Measurements from ENCODE around the gene LY6G5B. TPM values are rescaled to one million over a fixed set of nuclear protein-coding genes. Genes with fewer than 3 reads are reported as not detected.
"Not testable (repeated sequence)": the region's sequence is repeated elsewhere in the genome, so short reads cannot be mapped to it uniquely, and the experiment has no call there.

LY6G5B gene
- total RNA-seq, 4 donors from 2014 or later, result 0.70 to 9.5 (median 4.5) TPM

DNA sequence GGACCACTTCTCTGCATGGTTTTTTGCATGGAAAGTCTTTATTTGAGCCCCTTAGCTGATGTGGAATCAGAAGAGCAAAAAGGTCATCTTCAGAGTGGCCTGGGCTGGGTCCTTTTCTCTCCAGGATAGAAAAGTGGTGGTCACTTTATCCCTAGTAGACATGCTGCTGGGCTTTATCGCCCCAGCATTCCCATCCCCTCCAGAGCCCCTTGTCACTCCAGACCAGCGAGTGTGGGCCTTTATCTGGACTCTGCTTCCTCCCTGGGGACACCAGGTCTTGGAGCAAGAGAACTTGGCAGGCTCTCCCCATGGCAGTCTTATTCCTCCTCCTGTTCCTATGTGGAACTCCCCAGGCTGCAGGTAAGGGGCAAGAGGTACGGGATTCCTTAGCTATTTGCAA, 36.8 kb downstream of the LY6G5B start, which contains the start of gene LY6G6F:
LY6G6F (plus strand) TSS at position 268 of the 400 bp plus-strand sequence; CDS start at position 309, 41 bp downstream.
- Histone ChIP-seq H3K27me3 (no peaks in the 10 kb centered on the region), H3K27ac (no peak within 1 kb of the TSS), H3K9me3 (no peaks in the 10 kb centered on the region), H3K36me3 (peaks cover 0 to under 1% (median 0%) of the 10 kb centered on the region in 3 donors), H3K4me1 (peaks cover 13 to 30% (median 20%) of the 10 kb centered on the region in 3 donors), H3K4me3 (no peak within 1 kb of the TSS)
- DNase-seq, result no peak
- no peak for TF ChIP-seq POLR2A (IDR thresholded peaks at IDR 0.05)
- TF ChIP-seq, protein P1, sequence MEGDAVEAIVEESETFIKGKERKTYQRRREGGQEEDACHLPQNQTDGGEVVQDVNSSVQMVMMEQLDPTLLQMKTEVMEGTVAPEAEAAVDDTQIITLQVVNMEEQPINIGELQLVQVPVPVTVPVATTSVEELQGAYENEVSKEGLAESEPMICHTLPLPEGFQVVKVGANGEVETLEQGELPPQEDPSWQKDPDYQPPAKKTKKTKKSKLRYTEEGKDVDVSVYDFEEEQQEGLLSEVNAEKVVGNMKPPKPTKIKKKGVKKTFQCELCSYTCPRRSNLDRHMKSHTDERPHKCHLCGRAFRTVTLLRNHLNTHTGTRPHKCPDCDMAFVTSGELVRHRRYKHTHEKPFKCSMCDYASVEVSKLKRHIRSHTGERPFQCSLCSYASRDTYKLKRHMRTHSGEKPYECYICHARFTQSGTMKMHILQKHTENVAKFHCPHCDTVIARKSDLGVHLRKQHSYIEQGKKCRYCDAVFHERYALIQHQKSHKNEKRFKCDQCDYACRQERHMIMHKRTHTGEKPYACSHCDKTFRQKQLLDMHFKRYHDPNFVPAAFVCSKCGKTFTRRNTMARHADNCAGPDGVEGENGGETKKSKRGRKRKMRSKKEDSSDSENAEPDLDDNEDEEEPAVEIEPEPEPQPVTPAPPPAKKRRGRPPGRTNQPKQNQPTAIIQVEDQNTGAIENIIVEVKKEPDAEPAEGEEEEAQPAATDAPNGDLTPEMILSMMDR (IDR thresholded peaks at IDR 0.05), result no peak
- WGBS, 2 donors, result 63% methylated on average over 3 of the region's 3 CpGs; no CpG with 5 or more reads in 1 of the 2 donors
- intact Hi-C loops (cut with DNase I), result no loop called here

DNA sequence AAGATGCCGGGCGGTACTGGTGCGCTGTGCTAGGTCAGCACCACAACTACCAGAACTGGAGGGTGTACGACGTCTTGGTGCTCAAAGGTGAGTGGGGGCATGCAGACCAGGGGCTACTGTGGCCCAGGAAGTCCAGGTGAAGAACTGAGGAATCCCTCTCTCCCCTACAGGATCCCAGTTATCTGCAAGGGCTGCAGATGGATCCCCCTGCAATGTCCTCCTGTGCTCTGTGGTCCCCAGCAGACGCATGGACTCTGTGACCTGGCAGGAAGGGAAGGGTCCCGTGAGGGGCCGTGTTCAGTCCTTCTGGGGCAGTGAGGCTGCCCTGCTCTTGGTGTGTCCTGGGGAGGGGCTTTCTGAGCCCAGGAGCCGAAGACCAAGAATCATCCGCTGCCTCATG, 37.9 kb downstream of the LY6G5B start:
- Histone ChIP-seq H3K4me3 (no peak overlapping the region), H3K27me3 (no peaks in the 10 kb centered on the region), H3K4me1 (peaks cover 6 to 31% (median 21%) of the 10 kb centered on the region in 3 donors), H3K9me3 (no peaks in the 10 kb centered on the region), H3K36me3 (no peaks in the 10 kb centered on the region), H3K27ac (no peak overlapping the region)
- WGBS, 2 donors, result 85% methylated on average over 4 of the region's 10 CpGs; no CpG with 5 or more reads in 1 of the 2 donors
- TF ChIP-seq, protein P1 (IDR thresholded peaks at IDR 0.05), result no peak
- TF ChIP-seq POLR2A (IDR thresholded peaks at IDR 0.05), result no peak
- no peak for DNase-seq
- intact Hi-C loops (cut with DNase I), result no loop called here

DNA sequence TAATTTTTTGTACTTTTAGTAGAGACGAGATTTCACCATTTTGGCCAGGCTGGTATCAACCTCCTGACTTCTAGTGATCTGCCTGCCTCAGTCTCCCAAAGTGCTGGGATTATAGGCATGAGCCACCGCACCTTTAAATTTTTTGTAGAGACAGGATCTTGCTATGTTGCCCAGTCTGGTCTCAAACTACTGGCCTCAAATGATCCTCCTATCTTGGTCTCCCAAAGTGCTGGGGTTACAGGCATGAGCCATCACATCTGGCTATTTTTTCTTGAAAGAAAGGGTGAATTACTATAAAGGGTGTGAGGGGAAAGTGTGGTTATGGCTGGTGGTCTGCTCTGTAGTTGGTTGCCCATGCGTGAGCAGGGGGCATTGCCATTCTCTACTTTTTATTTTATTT, 38.4 kb downstream of the LY6G5B start:
- Histone ChIP-seq H3K27ac (no peak overlapping the region), H3K4me3 (no peak overlapping the region), H3K9me3 (no peaks in the 10 kb centered on the region), H3K4me1 (peaks cover 6 to 37% (median 27%) of the 10 kb centered on the region in 3 donors), H3K36me3 (no peaks in the 10 kb centered on the region), H3K27me3 (no peaks in the 10 kb centered on the region)
- 83 to 100% methylated on average over 3 of the region's 3 CpGs for WGBS, 2 donors
- intact Hi-C loops (cut with DNase I), result no loop called here
- TF ChIP-seq, protein P1 (IDR thresholded peaks at IDR 0.05), result no peak
- TF ChIP-seq POLR2A (IDR thresholded peaks at IDR 0.05), result no peak
- no peak for DNase-seq

DNA sequence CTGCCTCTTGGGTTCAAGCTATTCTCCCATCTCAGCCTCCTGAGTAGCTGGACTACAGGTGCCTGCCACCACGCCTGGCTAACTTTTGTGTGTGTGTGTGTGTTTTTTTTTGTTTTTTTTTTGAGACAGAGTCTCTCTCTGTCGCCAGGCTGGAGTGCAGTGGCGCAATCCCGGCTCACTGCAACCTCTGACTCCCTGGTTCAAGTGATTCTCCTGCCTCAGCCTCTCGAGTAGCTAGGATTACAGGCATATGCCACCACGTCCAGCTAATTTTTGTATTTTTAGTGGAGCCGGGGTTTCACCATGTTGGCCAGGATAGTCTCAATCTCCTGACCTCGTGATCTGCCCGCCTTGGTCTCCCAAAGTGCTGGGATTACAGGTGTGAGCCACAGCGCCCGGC, 39.4 kb downstream of the LY6G5B start:
- H3K4me3 ChIP-seq; DNase-seq; H3K36me3 ChIP-seq; H3K27me3 ChIP-seq; H3K27ac ChIP-seq; intact Hi-C loops (cut with DNase I); H3K9me3 ChIP-seq: not testable (repeated sequence)
- 84 to 89% methylated on average over 10 to 11 of the region's 11 CpGs for WGBS, 2 donors
- peaks cover 6 to 37% (median 32%) of the 10 kb centered on the region in 3 donors for H3K4me1 ChIP-seq

DNA sequence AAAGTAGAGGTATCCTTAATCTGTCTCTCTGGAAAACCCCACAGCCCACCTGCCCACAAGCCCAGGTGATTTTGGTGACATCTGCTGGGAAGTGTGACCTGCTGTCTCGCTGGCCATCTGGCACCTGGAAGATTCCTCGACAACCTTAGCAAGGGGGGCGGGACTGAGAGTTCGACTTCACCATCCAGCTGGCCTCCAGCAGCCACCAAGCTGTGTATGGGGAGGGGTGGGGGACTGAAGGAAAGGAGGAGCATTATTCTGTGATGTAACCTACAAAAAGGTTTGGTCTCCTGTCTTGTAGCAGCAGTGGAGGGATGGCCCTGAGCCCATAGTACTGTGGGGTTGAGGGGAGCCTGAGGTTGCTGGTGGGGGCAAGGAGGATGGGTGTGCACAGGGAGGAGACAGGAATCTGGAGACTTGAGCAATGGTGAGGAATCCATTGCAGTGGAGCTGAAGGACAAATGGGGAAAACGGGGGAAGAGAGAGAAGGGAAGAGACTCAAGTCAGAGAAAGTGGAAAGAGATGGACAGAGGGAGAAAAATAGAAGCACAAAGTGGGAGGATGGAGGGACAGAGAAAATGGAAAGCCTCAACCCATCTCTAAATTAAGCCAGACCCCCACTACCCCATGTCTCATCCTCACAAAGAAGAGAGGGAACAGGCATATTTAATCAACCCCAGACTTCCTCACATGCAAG, 40.9 kb downstream of the LY6G5B start:
- no peak for DNase-seq
- Histone ChIP-seq H3K9me3 (no peaks in the 10 kb centered on the region), H3K4me1 (peaks cover 11 to 51% (median 33%) of the 10 kb centered on the region in 3 donors), H3K36me3 (no peaks in the 10 kb centered on the region), H3K27ac (peak overlapping the region; percentile 47 to 84 (median 68)), H3K27me3 (no peaks in the 10 kb centered on the region), H3K4me3 (no peak overlapping the region)
- TF ChIP-seq, protein P1 (IDR thresholded peaks at IDR 0.05), result no peak
- TF ChIP-seq POLR2A (IDR thresholded peaks at IDR 0.05), result no peak
- 57 to 63% methylated on average over 3 to 5 of the region's 5 CpGs for whole genome bisulfite sequencing, 2 donors
- intact Hi-C loops (cut with DNase I), result no loop called here
